HG03039 (cell line): Measurements from ENCODE around the gene RPE.

Experiments used
- ATAC-seq: cut with Tn5 transposase; IDR thresholded peaks from one replicate; pipeline ENCODE4 v1.9.1; 2021; ENCODE audit warnings: mild to moderate bottlenecking, moderate library complexity; ENCODE audit not compliant: unreplicated experiment

Gene RPE

GRCh38 chr2:210000464-210001324 is 1.7 kb upstream of the RPE start:
- no peak for ATAC-seq

- no peak for ATAC-seq
Observed at GRCh38 chr2:210003359-210003758, 921 bp downstream of the RPE start.

- ATAC-seq, result no peak
Observed at GRCh38 chr2:210004881-210005280, 2.4 kb downstream of the RPE start.

GRCh38 chr2:210007895-210008294 is 5.5 kb downstream of the RPE start:
- ATAC-seq, result no peak

- no peak for ATAC-seq
Observed at GRCh38 chr2:210009126-210009525, 6.7 kb downstream of the RPE start.

- ATAC-seq, result no peak
Observed at GRCh38 chr2:210009896-210010295, 7.5 kb downstream of the RPE start.

GRCh38 chr2:210020138-210020537 is 17.7 kb downstream of the RPE start:
- no peak for ATAC-seq

- ATAC-seq, result no peak
Observed at GRCh38 chr2:210022824-210023223, 20.4 kb downstream of the RPE start.

- no peak for ATAC-seq
Observed at GRCh38 chr2:210027608-210028007, 25.2 kb downstream of the RPE start.

- ATAC-seq, result no peak
Observed at GRCh38 chr2:210028178-210028577, 25.7 kb downstream of the RPE start.

GRCh38 chr2:210034087-210034683 is 31.7 kb downstream of the RPE start:
- no peak for ATAC-seq

GRCh38 chr2:210035679-210036078 is 33.2 kb downstream of the RPE start:
- ATAC-seq, result no peak

GRCh38 chr2:210038078-210038477 is 35.6 kb downstream of the RPE start:
- ATAC-seq, result no peak

GRCh38 chr2:210046851-210047500 is 44.5 kb downstream of the RPE start:
- ATAC-seq, result no peak

- ATAC-seq, result no peak
Observed at GRCh38 chr2:210049831-210050230, 47.4 kb downstream of the RPE start.

GRCh38 chr2:210050885-210051284 is 48.4 kb downstream of the RPE start:
- ATAC-seq, result no peak

- no peak for ATAC-seq
Observed at GRCh38 chr2:210054696-210055095, 52.3 kb downstream of the RPE start.

- no peak for ATAC-seq
Observed at GRCh38 chr2:210055825-210056224, 53.4 kb downstream of the RPE start.

- ATAC-seq, result no peak
Observed at GRCh38 chr2:210063306-210063705, 60.9 kb downstream of the RPE start.
